Endothelial cell of umbilical vein (primary cell): Measurements from ENCODE around the gene NDUFAF8. TPM values are rescaled to one million over a fixed set of nuclear protein-coding genes. Genes with fewer than 3 reads are reported as not detected.

ENCODE experiments used
- BruUV-seq: library from RNA; stranded (reverse); fragments of 400-500 nt; replicated peaks from 2 replicates; lab custom pipeline; 2021; lab: Mats Ljungman, UMichigan
- CTCF ChIA-PET: fragments of 300-600, 350-600 bp; sonication (Branson Sonifier 250); formaldehyde crosslinking; loops from one replicate; lab custom pipeline; 2021; ENCODE audit warnings: antibody characterized with exemption, inconsistent platforms; lab: Charles Lee
- POLR2A ChIA-PET: fragments of 300-600, 350-600 bp; sonication (Branson Sonifier 250); formaldehyde crosslinking; loops from one replicate; lab custom pipeline; 2021; ENCODE audit warnings: antibody characterized with exemption, inconsistent platforms; lab: Charles Lee
- DNase-seq: peaks from one replicate; pipeline ENCODE4 v3.0.0-alpha.2; 2011; ENCODE audit warnings: low read depth, low spot score
- FAIRE-seq: peaks from 2 replicates; lab custom pipeline; 2011; peaks lifted over from hg19 to GRCh38; lab: Jason Lieb, UNC
- H2AFZ ChIP-seq: 2 replicates; pipeline ENCODE4 v1.6.0; 2012; ENCODE audit warnings: low read depth, low read length, control low read depth, inconsistent platforms
- H3K27ac ChIP-seq: 2 replicates; pipeline ENCODE4 v1.5.1; 2011; ENCODE audit warnings: low read depth, mild to moderate bottlenecking, control low read depth, low read length, moderate library complexity; ENCODE audit not compliant: insufficient read depth
- H3K27me3 ChIP-seq, 2 experiments: 2 replicates each; pipeline versions ENCODE4 v1.6.0 to v1.6.1; 2011; ENCODE audit warnings: low read length in 2 of 2, mixed read lengths in 1 of 2; ENCODE audit not compliant: control insufficient read depth in 2 of 2, insufficient read depth in 2 of 2
- H3K36me3 ChIP-seq, 2 experiments: 2 replicates in 1 of 2; 3 replicates in 1 of 2; pipeline ENCODE4 v1.5.1; 2011; ENCODE audit warnings: low read length in 2 of 2, mild to moderate bottlenecking in 1 of 2, moderate library complexity in 1 of 2; ENCODE audit not compliant: control insufficient read depth in 2 of 2, insufficient read depth in 2 of 2; ENCODE audit errors: extremely low read depth in 1 of 2
- H3K4me1 ChIP-seq: 3 replicates; pipeline ENCODE4 v1.5.1; 2011; ENCODE audit warnings: mild to moderate bottlenecking, low read length; ENCODE audit not compliant: control insufficient read depth, insufficient read depth; ENCODE audit errors: extremely low read depth
- H3K4me2 ChIP-seq: 2 replicates; pipeline ENCODE4 v1.6.1; 2011; ENCODE audit warnings: low read length, control low read depth, mixed read lengths; ENCODE audit not compliant: insufficient read depth
- H3K4me3 ChIP-seq, 3 experiments: fragments of 200-600 bp in 1 of 3; sonication (generic), shearing (Covaris generic) in 1 of 3; replicated peaks in 1 of 3; 2 replicates each; pipeline ENCODE4 v1.5.1; 2011 to 2016; ENCODE audit warnings: control low read depth in 3 of 3, low read length in 3 of 3, mild to moderate bottlenecking in 2 of 3, inconsistent platforms in 1 of 3, low read depth in 1 of 3, moderate library complexity in 1 of 3; ENCODE audit not compliant: insufficient read depth in 1 of 3
- H3K79me2 ChIP-seq: 2 replicates; pipeline ENCODE4 v1.6.0; 2012; ENCODE audit warnings: low read length, inconsistent platforms; ENCODE audit not compliant: control insufficient read depth, insufficient read depth
- H3K9ac ChIP-seq: replicated peaks from 2 replicates; pipeline ENCODE3; 2011; ENCODE audit warnings: low read length, control low read depth; ENCODE audit not compliant: insufficient read depth; ENCODE audit errors: extremely low read depth
- H3K9me1 ChIP-seq: replicated peaks from 3 replicates; pipeline ENCODE4 v1.6.0; 2011; ENCODE audit warnings: mild to moderate bottlenecking, low read length; ENCODE audit not compliant: control insufficient read depth, insufficient read depth; ENCODE audit errors: extremely low read depth
- H3K9me3 ChIP-seq: replicated peaks from 2 replicates; pipeline ENCODE4 v1.5.1; 2012; ENCODE audit warnings: low read length, inconsistent platforms; ENCODE audit not compliant: control insufficient read depth, insufficient read depth
- H4K20me1 ChIP-seq: replicated peaks from 2 replicates; pipeline ENCODE3; 2011; ENCODE audit warnings: mild to moderate bottlenecking, low read length; ENCODE audit not compliant: control insufficient read depth, insufficient read depth; ENCODE audit errors: extremely low read depth
- EZH2 ChIP-seq: IDR thresholded peaks from 2 replicates; pipeline ENCODE4 v1.6.1; 2012; ENCODE audit warnings: borderline replicate concordance, low read depth, mild to moderate bottlenecking, moderate library complexity, low read length, inconsistent platforms; ENCODE audit not compliant: severe bottlenecking
- FOS ChIP-seq: IDR thresholded peaks from 2 replicates; pipeline ENCODE4 v1.6.1; 2011; ENCODE audit warnings: mild to moderate bottlenecking, low read length, moderate library complexity, borderline replicate concordance; ENCODE audit not compliant: insufficient read depth
- MYC ChIP-seq: IDR thresholded peaks from one replicate; pipeline ENCODE4 v1.6.1; 2011; ENCODE audit warnings: mild to moderate bottlenecking, low read depth, low read length
- POLR2A ChIP-seq: IDR thresholded peaks from 2 replicates; pipeline ENCODE4 v1.6.1; 2012; ENCODE audit warnings: low read depth, mild to moderate bottlenecking, control low read depth, low read length
- dilution Hi-C: fragments of 300-500 bp; cut with MboI; formaldehyde crosslinking; loops from one replicate; pipeline ENCODE4 v1.15.0; 2019; ENCODE audit warnings: low sequenced_read_pairs; ENCODE audit not compliant: extremely low pct_ligation_motif_present
- intact Hi-C: fragments of 100-400 bp; cut with micrococcal nuclease; formaldehyde crosslinking; loops from one replicate; pipeline ENCODE4 v1.10.0; 2022
- polyA plus RNA-seq, 4 experiments: library from polyadenylated mRNA; depleted of rRNA in 3 of 4; stranded (reverse) in 3 of 4; unstranded in 1 of 4; fragments of >200 nt; gene quantifications; 2 replicates each; pipeline versions ENCODE4 v1.2.1 to v1.2.3, GENCODE V29; 2011 to 2012; ENCODE audit warnings: missing spikeins in 1 of 4
- total RNA-seq: library from RNA; stranded (reverse); gene quantifications from 2 replicates; pipeline ENCODE4 v1.2.3, GENCODE V29; 2021
- TF ChIP-seq, protein P1 (sequence below): IDR thresholded peaks from 2 replicates; pipeline ENCODE4 v1.6.1; 2011; ENCODE audit not compliant: insufficient read depth, insufficient read length
- TF ChIP-seq, protein P2 (sequence below), 2 donors: IDR thresholded peaks; 1 replicate in 1 of 2; 2 replicates in 1 of 2; pipeline ENCODE4 v1.5.1; 2011; ENCODE audit warnings: low read length in 2 of 2, mild to moderate bottlenecking in 2 of 2, moderate library complexity in 2 of 2, control low read depth in 1 of 2, inconsistent platforms in 1 of 2, low read depth in 1 of 2; ENCODE audit not compliant: insufficient read depth in 1 of 2; ENCODE audit errors: extremely low read depth in 1 of 2

The NDUFAF8 gene
- total and polyA plus RNA-seq, 2 donors (not counting 3 experiments of a cell fraction or from before 2014, with no cell fraction given), result 61.5 to 83.9 TPM

DNA sequence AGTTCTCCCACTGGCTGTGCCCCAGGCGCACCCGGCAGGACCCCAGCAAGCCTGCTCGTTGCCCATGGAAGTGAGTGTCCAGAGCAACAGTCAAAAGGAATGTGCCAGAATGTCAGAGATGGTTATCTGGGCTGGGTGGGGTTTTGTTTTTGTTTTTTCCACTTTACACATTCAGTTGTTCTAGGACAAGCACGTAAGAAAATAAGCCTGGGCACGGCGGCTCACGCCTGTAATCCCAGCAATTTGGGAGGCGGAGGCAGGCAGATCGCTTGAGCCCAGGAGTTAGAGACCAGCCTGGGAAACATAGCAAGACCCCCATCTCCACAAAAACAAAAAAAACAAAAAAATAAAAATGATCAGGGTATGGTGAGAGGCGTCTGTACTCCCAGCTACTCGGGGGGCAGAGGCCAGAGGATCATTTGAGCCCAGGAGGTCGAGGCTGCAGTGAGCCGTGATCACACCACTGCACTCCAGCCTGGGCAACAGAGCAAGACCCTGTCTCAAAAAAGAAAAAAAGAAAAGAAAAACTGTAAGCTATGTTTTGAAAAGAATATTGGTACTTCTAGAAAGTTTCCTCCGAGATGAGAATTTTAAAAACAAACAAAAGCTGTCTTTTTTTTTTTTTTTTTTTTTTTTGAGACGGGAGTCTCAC lies 8.3 kb downstream of the NDUFAF8 start:
- no peak for DNase-seq
- no peak for FAIRE-seq
- Histone ChIP-seq H3K9ac (no peak overlapping the region), H3K9me3 (no peaks in the 10 kb centered on the region), H3K9me1 (no peaks in the 10 kb centered on the region), H2AFZ (no peak overlapping the region), H3K36me3 (peaks cover 0 to 9% of the 10 kb centered on the region in 2 experiments), H3K4me2 (no peak overlapping the region), H3K27ac (no peak overlapping the region), H3K27me3 (no peaks in the 10 kb centered on the region), H3K4me1 (no peaks in the 10 kb centered on the region), H4K20me1 (no peaks in the 10 kb centered on the region), H3K4me3 (no peak overlapping the region), H3K79me2 (no peaks in the 10 kb centered on the region)
- TF ChIP-seq, protein P1, sequence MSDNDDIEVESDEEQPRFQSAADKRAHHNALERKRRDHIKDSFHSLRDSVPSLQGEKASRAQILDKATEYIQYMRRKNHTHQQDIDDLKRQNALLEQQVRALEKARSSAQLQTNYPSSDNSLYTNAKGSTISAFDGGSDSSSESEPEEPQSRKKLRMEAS, result no peak
- TF ChIP-seq EZH2 (no peak), MYC (no peak), POLR2A (no peak)
- TF ChIP-seq, protein P2, sequence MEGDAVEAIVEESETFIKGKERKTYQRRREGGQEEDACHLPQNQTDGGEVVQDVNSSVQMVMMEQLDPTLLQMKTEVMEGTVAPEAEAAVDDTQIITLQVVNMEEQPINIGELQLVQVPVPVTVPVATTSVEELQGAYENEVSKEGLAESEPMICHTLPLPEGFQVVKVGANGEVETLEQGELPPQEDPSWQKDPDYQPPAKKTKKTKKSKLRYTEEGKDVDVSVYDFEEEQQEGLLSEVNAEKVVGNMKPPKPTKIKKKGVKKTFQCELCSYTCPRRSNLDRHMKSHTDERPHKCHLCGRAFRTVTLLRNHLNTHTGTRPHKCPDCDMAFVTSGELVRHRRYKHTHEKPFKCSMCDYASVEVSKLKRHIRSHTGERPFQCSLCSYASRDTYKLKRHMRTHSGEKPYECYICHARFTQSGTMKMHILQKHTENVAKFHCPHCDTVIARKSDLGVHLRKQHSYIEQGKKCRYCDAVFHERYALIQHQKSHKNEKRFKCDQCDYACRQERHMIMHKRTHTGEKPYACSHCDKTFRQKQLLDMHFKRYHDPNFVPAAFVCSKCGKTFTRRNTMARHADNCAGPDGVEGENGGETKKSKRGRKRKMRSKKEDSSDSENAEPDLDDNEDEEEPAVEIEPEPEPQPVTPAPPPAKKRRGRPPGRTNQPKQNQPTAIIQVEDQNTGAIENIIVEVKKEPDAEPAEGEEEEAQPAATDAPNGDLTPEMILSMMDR (IDR thresholded peaks at IDR 0.05; ENCODE audit: extremely low read depth in 1 of 2, insufficient read depth in 1 of 2, low read depth in 1 of 2, low read length in 2 of 2), result no peak
- intact Hi-C loops (no loop called here), dilution Hi-C loops (no loop called here)
- BruUV-seq, result no TSS peak
- CTCF ChIA-PET, result no interaction called here
- POLR2A ChIA-PET, result no interaction called here

DNA sequence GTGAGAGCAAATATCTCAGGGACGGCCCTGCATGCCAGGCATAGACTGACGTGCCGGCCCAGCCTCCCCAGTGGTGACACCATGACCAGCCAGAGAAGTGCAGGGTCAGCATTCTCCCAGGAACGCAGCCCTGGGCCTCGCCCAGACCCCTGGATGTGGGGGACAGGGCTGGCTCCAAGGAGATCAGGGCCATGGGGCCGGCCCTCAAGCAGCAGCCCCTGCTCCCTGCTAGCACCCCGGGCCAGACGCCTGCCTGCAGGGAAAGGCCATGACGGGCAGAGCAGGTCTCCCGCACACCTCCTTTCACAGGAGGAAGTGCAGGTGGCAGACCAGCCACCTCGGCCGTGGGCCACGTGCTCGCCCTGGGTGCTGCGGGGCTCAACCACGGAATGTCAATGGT lies 9.5 kb downstream of the NDUFAF8 start:
- no peaks in the 10 kb centered on the region for H3K9me3 ChIP-seq
- no peaks in the 10 kb centered on the region for H3K4me1 ChIP-seq
- no peak overlapping the region for H3K4me3 ChIP-seq
- dilution Hi-C loops (no loop called here), intact Hi-C loops (no loop called here)
- H3K4me2 ChIP-seq, result no peak overlapping the region
- H2AFZ ChIP-seq, result no peak overlapping the region
- no peaks in the 10 kb centered on the region for H3K27me3 ChIP-seq
- CTCF ChIA-PET, result no interaction called here
- peaks cover 0 to 11% of the 10 kb centered on the region in 2 experiments for H3K36me3 ChIP-seq
- DNase-seq (no peak), FAIRE-seq (no peak)
- TF ChIP-seq FOS, result no peak
- TF ChIP-seq EZH2, result no peak
- BruUV-seq, result no TSS peak
- no peaks in the 10 kb centered on the region for H3K79me2 ChIP-seq
- POLR2A ChIA-PET, result no interaction called here
- H3K9ac ChIP-seq, result no peak overlapping the region
- H3K27ac ChIP-seq, result no peak overlapping the region
- no peaks in the 10 kb centered on the region for H3K9me1 ChIP-seq
- no peaks in the 10 kb centered on the region for H4K20me1 ChIP-seq
